SKM-1 treated with dmso at 0.1 percent for 144 hours (cell line): ENCODE results near the gene BLOC1S3.

ENCODE experiments used
- DNase-seq: peaks from one replicate; lab custom pipeline; 2025; ENCODE audit not compliant: unreplicated experiment; lab: John Stamatoyannopoulos, UW

Gene BLOC1S3

DNA sequence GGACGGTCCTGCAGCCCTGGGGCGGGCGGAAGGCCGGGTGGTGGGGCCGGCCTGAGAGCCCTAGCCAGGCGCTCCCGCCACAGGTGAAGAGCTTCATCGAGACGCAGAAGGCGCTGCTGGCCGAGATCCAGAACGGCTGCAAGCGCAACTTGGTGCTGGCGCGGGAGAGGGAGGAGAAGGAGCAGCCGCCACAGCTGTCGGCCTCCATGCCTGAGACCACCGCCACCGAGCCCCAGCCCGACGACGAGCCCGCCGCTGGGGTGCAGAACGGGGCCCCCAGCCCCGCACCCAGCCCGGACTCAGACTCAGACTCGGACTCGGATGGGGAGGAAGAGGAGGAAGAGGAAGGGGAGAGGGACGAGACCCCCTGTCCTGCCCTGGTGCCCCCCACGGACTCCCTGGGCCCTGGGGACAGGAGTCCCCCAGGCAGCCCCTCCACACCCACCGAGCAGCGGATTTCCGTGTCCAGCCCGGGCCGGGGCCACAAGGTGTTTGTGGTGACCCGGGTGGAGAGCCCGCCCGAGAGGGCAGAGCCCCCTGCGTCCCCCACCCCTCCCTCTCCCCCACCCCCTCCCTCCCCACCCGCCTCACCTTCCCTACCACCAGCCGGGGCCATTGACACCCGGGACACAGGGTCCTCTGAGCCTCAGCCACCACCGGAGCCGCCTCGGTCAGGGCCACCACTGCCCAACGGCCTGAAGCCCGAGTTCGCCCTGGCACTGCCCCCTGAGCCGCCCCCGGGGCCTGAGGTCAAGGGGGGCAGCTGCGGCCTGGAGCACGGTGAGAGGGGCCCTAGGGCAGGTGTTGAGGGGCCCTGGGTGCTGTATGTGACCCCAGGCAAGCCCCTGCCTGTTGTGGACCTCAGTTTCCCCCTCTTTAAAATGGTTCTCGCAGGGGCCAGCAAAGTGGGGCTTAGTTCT lies 33.1 kb upstream of the BLOC1S3 start:
- no peak for DNase-seq

DNA sequence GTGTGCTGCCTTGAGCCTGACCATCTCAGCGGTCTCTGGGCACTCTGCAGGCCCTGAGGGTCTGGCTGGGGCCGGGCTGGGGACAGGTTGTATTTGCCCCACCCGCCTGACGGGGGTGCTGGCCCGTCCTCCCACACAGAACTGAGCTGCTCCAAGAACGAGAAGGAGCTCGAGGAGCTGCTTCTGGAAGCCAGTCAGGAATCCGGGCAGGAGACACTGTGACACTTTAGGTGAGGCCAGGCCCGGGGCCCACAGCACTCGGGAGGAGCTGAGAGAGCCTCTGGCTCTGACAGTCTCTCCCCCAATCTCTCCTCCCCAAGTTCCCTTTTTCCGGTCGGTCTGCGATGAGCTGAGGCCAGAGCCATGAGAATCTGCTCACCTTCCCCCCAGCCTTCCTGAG lies 32.3 kb upstream of the BLOC1S3 start:
- DNase-seq: no peak

DNA sequence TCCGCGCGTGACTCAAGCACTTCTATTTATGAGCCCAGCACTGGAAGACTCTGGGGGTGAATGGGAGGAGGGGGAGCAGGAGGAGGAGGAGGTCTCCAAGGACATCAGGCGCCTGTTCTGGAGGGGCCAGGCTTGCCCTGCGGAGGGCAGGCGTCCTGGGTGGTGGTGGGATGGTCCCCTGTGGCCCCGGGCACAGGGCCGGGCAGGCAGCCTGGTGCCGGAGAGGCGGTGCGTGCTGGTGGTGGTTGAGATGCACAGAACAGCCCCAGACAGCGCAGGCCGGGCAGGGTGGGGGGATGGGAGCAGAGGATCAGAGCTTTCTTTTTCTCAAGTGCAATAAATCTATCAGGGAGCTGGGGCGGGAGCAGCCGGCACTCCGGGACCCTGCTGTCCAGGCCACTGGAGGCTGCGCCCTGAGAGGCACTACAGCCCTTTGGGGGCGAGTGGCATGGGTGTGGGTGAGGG lies 31.8 kb upstream of the BLOC1S3 start:
- DNase-seq: no peak

DNA sequence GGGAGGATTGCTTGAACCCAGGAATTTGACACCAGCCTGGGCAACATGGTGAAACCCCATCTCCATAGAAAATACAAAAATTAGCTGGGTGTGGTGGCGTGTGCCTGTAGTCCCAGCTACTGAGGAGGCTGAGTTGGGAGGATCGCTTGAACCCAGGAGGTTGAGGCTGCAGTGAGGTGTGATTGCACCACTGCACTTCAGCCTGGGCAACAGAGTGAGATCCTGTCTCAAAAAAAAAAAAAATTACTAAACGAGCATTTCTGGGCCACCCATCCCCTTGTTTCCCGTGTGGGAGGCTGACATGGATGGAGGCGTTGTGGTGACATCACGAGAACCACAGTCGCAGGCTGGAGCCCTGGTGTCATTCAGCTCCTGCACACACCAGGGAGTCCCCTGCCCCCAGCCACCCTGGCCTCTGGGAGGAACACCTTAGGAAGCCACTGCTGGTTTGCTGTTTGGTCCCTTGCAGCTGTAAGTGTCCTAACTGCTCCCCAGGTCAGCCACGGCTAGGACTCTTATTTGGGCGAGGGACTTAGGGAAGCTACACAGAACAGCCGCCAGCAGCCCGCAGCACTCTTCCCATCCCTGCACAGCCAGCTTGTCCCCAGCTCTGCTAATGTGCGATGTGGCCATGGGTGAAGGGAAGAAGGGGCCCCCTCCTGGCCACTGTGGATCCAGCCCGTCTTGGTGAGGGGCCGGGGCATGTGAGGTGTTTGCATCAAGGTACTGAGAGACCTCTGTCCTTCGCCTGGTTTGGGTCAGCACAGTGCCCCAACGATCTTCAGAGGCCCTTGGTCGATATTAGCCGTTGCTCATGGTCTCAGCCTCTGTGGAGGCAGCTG lies 30.5 kb upstream of the BLOC1S3 start:
- DNase-seq: no peak

DNA sequence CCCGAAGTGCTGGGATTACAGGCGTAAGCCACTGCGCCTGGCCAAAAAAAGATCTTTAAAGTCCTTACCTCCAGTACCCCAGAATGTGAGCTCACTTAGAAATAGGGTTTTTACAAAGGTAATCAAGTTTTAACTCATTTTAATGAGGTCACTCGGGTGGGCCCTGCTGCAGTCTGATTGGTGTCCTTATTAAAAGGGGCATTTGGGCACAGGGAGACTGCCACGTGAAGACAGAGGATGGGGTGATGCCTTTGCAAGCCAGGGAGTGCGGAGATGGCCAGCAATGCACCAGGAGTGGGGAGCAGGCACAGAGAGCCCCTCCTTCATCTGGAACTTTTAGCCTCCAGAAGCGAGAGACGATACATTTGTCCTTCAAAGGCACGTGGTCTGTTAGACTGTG lies 29.5 kb upstream of the BLOC1S3 start:
- no peak for DNase-seq

DNA sequence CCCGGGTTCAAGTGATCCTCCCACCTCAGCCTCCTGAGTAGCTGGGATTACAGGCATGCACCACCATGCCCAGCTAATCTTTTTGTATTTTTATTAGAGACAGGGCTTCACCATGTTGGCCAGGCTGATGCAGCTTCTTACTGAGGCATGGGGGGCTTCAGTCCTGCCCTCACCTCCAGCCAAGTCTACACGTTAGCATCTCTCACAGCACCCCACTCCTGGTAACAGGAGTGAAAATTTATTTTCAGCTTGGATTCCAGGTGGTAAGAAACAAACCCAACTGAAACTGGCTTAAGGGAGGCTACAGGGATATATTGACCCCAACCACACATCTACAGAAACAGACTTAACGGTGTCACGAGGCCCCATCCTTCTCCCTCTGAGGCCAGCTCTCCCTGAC lies 28.4 kb upstream of the BLOC1S3 start:
- no peak for DNase-seq

DNA sequence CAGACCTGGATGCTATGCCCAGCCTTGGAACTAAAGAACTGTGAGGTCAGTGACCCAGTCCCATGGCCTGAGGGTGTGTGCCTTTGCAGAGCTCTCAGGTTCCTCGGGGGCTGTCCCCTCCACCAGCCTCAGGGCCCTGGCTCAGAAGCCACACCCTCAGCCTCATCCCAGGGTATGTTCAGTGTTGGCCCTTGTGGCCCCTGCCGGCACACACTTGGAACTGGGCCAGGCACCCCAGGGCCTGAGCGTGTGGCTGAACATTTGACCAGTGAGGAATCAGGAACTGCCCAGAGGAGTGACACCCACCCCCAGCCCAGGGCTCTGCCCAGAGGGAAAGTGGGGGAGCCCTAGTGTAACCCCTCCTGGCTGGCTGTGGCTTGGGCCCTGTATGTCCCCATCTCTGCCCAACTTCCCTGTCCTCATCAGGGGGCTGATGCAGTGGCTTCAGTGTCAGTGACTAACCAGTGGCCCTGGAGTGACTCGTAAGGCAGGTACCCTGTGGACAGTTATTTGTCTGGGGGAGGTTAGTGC lies 27.8 kb upstream of the BLOC1S3 start:
- DNase-seq: no peak

DNA sequence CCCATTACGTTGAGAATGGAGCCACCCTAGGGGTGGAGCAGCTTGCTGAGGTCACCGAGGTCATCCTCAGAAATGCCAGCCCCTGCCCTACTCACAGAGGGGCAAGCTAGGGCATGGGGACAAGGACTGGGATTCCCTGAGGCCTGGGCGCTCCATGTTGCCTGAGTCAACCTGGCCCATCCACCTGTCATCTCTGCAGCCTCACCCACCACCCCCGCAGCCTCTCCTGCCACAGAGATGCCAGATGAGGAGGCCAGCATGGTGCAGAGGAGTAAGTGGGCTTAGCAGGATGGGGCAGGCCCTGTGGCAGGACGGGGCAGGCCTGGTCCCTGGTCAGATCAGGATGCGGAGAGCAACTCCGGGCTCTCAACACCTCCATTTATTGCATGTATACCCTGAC lies 27.3 kb upstream of the BLOC1S3 start:
- DNase-seq: no peak

DNA sequence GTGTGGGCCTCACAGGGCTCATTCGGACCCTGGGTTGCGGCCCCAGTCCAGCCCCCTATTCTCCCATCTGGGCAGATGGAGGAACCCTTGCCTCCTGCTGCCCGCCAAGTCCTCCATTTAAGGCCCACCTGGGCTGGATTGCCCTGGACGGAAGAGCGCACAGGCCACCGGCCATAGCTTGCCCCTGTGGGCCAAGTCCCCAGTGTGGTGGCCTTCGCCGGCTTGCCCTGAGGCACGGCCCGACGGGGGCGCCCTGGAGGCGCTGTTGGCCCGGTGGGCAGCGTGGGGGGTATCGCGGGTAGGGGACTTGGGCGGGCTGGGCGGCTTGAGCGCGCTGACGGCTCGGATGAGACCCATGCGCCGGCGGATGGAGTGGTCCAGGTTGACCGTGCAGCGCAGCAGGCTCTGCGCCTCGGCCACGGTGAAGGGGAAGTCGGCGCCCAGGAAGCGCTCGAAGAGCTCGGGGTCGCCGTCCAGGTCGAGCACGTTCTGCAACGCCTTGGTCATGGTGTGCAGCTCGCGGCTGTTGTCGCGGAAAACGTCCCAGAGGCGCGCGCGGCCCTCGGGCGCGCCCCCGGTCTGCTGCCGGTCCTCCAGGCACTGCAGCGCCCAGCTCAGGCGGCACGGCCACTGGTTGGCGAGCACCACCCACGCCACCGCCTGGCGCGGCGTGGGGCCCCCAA lies 26.6 kb upstream of the BLOC1S3 start:
- DNase-seq: no peak

DNA sequence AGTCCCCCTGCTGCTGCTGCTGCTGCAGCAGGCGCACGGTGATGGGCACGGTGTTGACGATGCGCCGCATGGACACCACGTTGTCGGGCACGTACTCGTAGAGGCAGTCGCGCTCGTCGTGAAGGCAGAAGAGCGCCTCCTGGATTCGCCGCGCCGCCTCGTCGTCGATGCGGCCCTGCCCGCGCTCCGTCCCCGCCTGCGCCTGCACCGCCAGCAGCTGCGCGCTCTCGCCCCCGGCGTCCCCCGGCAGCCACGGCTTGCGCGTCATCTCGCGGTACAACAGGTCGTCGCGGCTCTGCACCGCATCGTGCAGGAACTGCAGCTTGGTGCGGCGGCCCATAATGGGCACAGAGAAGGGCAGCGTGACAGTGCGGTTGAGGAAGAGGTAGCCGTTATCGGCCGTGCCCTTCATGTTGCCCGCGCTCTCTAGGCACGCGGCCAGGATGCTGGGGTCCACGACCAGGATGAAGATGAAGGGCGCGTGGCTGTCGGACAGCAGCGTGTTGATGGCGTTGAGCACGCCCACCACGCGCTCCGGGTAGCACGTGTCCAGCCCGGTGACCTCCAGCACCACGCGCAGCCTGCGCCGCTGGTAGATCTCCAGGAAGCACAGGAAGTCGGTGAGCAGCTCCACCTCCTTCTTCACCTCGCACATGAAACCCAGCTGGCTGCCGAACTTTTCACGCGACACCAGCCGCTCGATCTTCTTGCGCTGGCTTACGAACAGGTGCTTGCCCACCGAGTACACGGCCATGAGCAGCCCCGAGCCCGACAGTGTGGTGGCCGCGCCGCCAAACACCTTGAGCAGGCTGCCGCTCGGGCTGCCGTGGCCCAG lies 25.9 kb upstream of the BLOC1S3 start:
- no peak for DNase-seq

DNA sequence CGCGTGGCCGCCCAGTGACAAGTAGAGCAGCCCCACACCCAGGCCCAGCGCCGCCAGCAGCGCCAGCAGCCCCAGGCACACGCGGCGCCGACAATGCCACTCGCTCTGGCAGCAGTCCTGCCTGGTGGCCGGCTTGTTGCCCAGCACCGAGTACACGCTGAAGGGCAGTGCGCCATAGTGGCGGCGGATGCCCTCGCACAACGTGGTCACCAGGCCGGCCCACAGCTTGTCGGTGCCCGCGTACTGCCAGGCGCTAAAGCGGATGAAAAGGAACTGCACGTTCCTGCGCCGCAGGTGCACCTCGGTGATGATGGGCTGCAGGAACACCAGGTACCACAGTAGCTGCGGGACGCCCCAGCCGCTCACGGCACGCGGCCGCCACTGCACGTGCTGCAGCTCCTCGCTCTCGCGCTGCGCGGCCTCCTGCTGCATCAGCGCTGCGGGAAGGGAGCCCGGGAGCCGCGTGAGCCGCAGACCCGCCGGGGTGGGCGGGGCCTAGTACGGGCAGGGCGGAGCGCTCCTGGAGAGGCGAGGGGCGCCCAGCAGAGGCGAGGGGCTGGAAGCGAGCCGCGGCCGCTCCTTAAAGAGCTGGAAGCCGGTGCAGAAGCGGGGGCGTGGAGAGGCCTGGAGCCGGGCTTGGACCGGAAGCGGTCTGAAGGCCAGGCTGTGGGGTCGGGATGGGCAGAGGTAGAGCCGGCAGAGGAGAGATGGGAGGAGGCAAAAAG lies 25.1 kb upstream of the BLOC1S3 start:
- no peak for DNase-seq

DNA sequence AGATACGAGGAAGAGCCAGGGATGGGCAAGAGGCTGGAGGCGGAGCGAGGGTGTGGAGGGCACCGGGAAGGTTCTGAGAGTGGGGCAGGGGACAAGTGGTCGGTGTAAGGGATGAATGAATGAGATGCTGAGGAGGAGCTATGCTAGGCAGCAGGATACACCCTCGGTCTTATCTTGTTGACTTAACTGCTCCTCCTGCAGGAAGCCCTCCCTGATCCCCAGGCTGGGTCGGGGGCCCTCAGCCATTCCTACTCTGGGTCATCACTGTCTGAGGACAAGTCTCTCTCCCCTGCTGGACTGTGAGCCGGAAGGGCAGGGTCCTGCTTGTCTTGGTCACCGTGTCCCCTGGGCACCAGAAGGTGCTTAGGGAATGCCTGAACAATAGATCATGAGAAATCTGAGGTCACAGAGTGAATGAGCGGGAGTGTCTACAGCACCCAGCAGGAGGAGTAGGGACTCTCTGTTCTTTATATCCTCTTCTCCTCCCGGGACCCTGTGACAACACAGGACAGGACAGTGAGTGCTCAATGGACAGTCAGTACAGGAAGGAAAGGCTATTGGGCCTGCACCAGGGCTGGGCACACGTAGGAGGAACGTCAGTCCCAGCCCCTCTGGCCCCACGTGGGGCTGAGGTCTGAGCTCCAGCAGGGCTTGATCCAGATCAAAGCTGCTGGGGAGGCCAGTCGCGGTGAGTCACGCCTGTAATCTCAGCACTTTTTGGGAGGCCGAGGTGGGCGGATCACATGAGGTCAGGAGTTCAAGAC lies 24.3 kb upstream of the BLOC1S3 start:
- DNase-seq: no peak

DNA sequence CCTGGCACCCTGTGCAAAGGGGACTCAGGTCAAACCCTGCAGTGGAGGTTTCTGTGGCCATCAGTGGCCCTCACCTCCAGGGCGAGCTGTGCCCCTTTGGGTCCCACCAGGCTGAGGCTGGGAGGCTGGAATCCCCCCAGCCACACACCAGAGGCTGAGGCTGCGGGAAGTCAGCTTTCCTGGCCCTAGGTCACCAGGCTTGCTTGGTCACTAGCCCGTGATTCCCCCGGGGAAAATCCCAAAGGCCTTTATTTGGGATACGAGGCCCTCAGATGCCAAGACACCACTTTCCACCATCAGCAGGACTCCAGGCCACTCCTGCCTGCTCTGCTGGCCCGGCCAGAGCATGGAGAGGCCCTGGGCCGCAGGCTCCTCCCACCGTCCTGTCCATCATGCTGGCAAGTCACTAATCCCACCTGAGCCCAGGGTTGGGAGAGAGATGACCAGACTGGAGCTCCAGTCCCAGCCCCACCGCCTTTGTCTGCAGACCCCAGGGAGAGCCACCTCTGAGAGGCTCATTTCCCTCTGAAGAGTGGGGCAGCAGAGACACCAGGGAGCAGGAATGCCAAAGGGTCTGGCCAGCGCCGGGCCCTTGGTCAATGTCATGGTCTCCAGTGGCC lies 22.5 kb upstream of the BLOC1S3 start:
- no peak for DNase-seq

DNA sequence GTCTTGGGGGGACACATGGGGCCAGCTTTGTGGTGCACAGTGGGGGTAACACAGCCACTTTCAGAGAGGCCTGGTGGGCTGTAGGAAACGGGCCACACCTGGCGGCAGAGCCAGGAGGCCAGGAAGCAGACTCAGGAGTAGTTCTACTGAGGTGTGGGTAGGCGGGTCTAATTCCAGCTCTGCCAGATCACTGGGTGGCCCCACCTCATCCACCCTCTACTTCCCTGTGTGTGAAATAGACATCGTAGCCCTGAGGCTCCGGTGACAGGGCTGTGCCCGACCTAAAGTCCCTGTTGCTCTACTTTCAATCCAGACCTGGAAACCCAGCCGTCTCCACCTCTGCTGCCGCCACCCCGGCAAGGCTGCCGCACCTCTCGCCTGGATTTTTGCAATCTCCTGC lies 21.8 kb upstream of the BLOC1S3 start:
- DNase-seq: no peak

DNA sequence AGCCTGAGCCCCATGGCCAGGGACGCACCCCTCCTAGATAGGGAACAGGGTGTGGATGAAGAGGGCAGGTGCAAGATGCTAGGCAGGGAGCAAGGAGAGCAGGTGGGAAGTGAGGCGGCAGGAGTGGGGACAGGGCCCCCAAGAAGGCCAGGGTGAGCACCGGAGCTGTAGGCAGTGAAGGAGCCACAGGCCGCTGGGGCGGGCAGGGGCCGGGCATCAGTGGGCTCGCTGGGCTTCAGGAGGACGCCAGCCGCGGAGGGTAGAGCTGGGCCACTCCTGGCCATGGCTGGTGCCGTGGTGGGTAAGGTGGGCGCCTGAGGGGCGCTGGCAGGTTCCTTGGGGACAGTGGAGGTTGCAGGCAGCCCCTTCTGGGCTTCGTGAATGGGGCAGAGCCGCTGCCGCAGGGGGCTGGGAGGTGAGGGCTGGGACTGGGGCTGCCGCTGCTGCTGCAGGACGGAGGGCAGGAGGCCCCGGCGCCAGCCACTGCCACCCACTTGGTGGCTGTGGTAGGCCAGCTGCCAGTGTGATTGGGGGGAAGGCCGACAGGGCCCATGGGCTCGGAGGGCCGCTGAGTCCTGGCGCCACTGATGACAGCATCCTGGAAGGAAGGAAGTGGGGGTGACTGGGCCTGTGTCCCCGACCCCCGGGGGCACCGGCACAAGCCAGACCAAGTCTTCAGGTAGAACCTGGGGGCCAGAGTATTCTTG lies 19.9 kb upstream of the BLOC1S3 start:
- DNase-seq: no peak

DNA sequence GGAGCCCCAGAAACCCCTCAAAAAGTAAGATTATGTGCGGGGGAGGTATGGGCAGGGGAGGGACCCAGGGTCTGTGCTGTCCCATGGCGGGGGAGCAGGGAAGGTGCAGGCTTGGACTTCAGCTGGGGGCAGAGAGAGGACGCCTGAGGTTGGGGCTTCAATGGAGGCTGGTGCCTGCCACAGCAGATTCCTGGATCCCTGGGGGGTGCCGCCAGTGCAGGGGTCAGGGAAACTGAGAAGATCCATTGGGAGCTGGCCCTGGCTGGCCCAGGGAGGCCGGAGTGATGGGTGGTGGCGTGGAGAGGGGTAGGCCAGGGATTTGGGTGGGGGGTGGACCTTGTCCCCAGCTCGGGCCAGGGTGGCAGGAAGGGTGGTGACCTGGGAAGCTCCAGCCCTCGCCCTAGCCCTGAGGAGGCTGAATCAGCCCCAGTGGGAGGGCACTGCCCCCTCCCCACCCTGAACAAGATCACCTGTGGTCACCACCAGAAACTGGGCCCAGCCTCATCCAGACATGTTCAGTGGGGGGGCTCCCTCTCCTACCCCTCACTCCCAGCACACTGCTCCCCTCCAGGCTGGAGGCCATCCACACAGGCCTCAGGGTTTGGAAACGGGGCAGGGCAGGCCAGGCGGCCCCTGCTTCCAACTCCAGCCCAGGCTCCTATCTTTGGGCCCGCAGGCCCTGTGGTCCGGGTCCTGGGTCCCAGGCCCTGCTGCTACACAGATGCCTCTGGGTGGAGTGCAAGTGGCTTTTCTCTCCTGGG lies 19.2 kb upstream of the BLOC1S3 start:
- DNase-seq: no peak

DNA sequence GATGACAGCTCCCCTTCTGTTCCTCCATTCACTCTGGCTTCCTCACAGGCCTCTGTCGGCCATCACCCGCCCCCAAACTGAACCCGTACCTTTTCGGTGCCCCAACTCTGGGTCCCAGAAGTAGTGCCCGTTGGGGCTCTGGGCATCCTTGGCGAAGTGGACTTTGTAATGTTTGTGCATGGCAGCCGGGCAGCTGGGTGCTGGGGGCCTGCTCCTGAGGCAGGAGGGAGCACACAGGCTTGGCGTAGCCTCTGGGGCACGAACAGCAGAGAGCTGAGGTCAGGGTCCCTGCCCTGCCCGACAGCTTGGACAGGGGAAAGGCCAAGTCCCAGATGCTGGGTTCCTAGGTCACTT lies 18.6 kb upstream of the BLOC1S3 start:
- DNase-seq: no peak
